Sigmoid colon (tissue), 4 donors: ENCODE results near the gene RUNX2.

ENCODE experiments used
- EP300 ChIP-seq, 4 donors: sonication (generic); formaldehyde crosslinking; IDR thresholded peaks; one replicate each; pipeline ENCODE4 v1.6.1; 2017; ENCODE audit warnings: antibody characterized with exemption in 4 of 4
- POLR2A ChIP-seq, 2 donors: fragments of 450-650 bp; IDR thresholded peaks; one replicate each; pipeline ENCODE4 v1.6.1; 2016; ENCODE audit warnings: antibody characterized with exemption in 2 of 2, mild to moderate bottlenecking in 2 of 2, moderate library complexity in 2 of 2
- POLR2AphosphoS5 ChIP-seq, 4 donors: sonication (generic); formaldehyde crosslinking; IDR thresholded peaks; one replicate each; pipeline ENCODE4 v1.6.1; 2017; ENCODE audit warnings: antibody characterized with exemption in 4 of 4
- TF ChIP-seq, protein P1 (sequence below), 4 experiments: fragments of 450-650 bp in 3 of 4; fragments of 200-600 bp in 1 of 4; IDR thresholded peaks; one replicate each; pipeline ENCODE4 v1.5.1; 2016 to 2019; ENCODE audit warnings: antibody characterized with exemption in 4 of 4, mild to moderate bottlenecking in 3 of 4, moderate library complexity in 2 of 4

DNA sequence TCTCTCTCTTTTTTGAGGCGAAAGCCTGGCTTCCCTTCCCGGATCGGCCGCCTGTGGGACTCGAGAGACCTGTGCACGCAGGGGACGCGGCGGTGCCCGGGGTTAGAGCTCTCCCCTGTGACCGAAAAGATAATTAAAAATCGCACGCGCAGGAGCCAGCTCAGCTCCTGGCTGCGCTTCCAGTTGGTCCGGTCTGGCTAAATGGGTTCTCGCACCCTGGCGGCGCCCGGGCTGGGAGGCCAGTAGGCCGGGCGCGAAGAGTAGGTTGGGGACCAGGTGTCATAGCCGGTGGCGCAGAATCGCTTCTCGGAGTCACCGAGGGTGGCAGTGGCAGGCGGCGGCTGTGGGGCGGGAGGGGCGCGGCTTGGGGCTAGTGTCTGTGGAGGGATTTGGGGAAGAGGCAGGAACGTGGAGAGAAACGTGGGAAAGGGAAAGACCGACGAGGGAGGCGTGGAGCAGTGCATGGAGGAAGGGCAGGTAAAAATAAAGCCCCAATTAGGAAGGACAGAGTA, 91.5 kb downstream of the RUNX2 start:
- TF ChIP-seq, protein P1, sequence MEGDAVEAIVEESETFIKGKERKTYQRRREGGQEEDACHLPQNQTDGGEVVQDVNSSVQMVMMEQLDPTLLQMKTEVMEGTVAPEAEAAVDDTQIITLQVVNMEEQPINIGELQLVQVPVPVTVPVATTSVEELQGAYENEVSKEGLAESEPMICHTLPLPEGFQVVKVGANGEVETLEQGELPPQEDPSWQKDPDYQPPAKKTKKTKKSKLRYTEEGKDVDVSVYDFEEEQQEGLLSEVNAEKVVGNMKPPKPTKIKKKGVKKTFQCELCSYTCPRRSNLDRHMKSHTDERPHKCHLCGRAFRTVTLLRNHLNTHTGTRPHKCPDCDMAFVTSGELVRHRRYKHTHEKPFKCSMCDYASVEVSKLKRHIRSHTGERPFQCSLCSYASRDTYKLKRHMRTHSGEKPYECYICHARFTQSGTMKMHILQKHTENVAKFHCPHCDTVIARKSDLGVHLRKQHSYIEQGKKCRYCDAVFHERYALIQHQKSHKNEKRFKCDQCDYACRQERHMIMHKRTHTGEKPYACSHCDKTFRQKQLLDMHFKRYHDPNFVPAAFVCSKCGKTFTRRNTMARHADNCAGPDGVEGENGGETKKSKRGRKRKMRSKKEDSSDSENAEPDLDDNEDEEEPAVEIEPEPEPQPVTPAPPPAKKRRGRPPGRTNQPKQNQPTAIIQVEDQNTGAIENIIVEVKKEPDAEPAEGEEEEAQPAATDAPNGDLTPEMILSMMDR (IDR thresholded peaks at IDR 0.05): peak in 1 of 4 experiments; percentile 32
- no peak for TF ChIP-seq POLR2A (IDR thresholded peaks at IDR 0.05)
- TF ChIP-seq POLR2AphosphoS5 (IDR thresholded peaks at IDR 0.05): peak in 1 of 4 donors; percentile 9
- TF ChIP-seq EP300 (IDR thresholded peaks at IDR 0.05): no peak
